Measurements from ENCODE around the gene ZBTB33.

The ZBTB33 gene

GRCh38 chrX:120223374-120223773, 27.2 kb upstream of the ZBTB33 start:
- Mint-ChIP-seq H3K4me3 (no peak overlapping the region), H3K27me3 (ENCODE audit: low read depth, poor library complexity) (no peaks in the 10 kb centered on the region), H3K4me1 (no peaks in the 10 kb centered on the region), H3K27ac (no peak overlapping the region), H3K36me3 (ENCODE audit: low read depth) (peaks cover 12% of the 10 kb centered on the region), H3K9me3 (peaks cover 26% of the 10 kb centered on the region)
- no peak for DNase-seq
- no peak for TF ChIP-seq CTCF (IDR thresholded peaks at IDR 0.05)

- Mint-ChIP-seq H3K4me3 (no peak overlapping the region), H3K27me3 (ENCODE audit: low read depth, poor library complexity) (no peaks in the 10 kb centered on the region), H3K4me1 (no peaks in the 10 kb centered on the region), H3K36me3 (ENCODE audit: low read depth) (peaks cover 12% of the 10 kb centered on the region), H3K9me3 (peaks cover 28% of the 10 kb centered on the region), H3K27ac (no peak overlapping the region)
- TF ChIP-seq CTCF (IDR thresholded peaks at IDR 0.05): no peak
- no peak for DNase-seq
These were observed 26.2 kb upstream of the ZBTB33 start for GRCh38 chrX:120224388-120224787.

GRCh38 chrX:120228187-120228908, 22.3 kb upstream of the ZBTB33 start:
- Mint-ChIP-seq H3K9me3 (peaks cover 20% of the 10 kb centered on the region), H3K4me3 (no peak overlapping the region)
- DNase-seq: no peak

GRCh38 chrX:120235284-120235683, 15.3 kb upstream of the ZBTB33 start:
- no peak for DNase-seq
- no peak overlapping the region for H3K4me3 Mint-ChIP-seq
- no peaks in the 10 kb centered on the region for H3K27me3 Mint-ChIP-seq (ENCODE audit: low read depth, poor library complexity)
- H3K9me3 Mint-ChIP-seq: peaks cover 27% of the 10 kb centered on the region
- H3K36me3 Mint-ChIP-seq (ENCODE audit: low read depth): peaks cover 11% of the 10 kb centered on the region
- H3K27ac Mint-ChIP-seq: no peak overlapping the region
- TF ChIP-seq CTCF (IDR thresholded peaks at IDR 0.05): no peak
- H3K4me1 Mint-ChIP-seq: no peaks in the 10 kb centered on the region

More at GRCh38 chrX:120228187-120228908, 22.3 kb upstream of the ZBTB33 start:
- no peak overlapping the region for H3K27ac Mint-ChIP-seq
- H3K27me3 Mint-ChIP-seq (ENCODE audit: low read depth, poor library complexity): no peaks in the 10 kb centered on the region
- TF ChIP-seq CTCF (IDR thresholded peaks at IDR 0.05): no peak
- H3K36me3 Mint-ChIP-seq (ENCODE audit: low read depth): peaks cover 4% of the 10 kb centered on the region
- H3K4me1 Mint-ChIP-seq: no peaks in the 10 kb centered on the region

GRCh38 chrX:120236687-120237479, 13.7 kb upstream of the ZBTB33 start:
- Mint-ChIP-seq H3K4me1 (no peaks in the 10 kb centered on the region), H3K27ac (no peak overlapping the region), H3K36me3 (ENCODE audit: low read depth) (peaks cover 8% of the 10 kb centered on the region), H3K9me3 (peaks cover 22% of the 10 kb centered on the region), H3K27me3 (ENCODE audit: low read depth, poor library complexity) (no peaks in the 10 kb centered on the region), H3K4me3 (no peak overlapping the region)
- DNase-seq: no peak
- TF ChIP-seq CTCF (IDR thresholded peaks at IDR 0.05): no peak
